ENCODE measurements around the gene ANKRD40CL. TPM values are rescaled to one million over a fixed set of nuclear protein-coding genes. Genes with fewer than 3 reads are reported as not detected.
"Not testable (repeated sequence)": the region's sequence is repeated elsewhere in the genome, so short reads cannot be mapped to it uniquely, and the experiment has no call there.

The ANKRD40CL gene
- total RNA-seq, 1 donor from 2014 or later = not detected

DNA sequence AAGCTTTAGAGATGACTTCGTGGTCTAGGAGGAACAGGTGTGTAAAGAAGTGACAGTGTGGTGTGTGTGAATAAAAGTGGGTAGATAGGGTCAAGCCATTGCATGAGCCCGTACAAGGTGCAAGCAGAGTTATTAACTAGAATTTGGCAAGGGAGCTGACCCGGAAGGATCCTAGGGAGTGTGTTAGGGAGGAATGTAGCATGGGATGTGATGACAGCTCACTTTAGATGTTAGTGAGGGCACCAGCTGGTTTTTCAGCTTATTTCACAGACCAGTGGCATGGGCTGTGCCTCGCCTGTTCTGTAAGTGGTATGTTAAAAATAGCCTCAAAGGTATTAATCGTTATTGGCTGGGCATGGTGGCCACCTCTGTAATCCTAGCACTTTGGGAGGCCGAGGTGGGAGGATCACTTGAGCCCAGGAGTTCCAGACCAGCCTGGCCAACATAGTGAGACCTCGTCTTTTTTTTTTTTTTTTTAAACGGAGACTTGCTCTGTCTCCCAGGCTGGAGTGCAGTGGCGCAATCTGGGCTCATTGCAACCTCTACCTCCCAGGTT lies 8.3 kb downstream of the ANKRD40CL start:
- peak; percentile 75 for ATAC-seq

DNA sequence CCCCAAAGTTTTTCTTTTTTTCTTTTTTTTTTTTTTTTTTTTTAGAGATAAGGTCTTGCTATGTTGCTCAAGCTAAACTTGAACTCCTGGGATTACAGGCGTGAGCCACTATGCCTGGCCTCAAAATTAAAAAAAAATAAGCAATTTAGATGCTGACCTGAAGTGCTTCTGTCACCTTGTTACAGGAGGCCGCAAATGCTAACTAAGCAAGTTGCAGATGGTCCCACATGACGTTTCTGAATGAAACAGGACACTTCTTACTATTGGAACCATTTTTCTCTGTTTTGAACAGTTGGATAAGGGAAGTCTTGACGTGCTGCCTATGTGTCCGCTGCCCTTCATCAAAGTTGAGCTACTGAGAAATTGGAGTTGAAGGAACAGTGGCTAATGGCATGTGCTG lies 8.8 kb downstream of the ANKRD40CL start:
- no peak for ATAC-seq

DNA sequence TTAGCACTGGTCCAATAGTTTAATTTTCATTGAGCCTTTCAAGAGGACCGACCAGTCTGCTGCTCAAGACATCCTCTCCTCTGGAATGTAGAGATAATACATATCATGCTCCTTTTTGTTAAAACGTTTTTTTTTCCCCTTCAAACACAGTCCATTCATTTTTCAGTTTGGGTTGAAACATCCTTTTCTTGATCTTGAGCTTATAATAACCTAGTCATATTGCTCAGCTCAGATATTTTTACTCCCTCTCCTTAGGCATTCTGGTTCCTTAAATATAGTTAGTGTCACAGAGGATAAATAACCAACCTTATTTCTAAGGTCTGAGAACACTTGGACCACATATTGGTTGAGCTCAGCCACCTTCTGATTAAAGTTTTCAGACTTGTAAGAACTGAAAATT lies 12.8 kb downstream of the ANKRD40CL start:
- no peak for ATAC-seq

DNA sequence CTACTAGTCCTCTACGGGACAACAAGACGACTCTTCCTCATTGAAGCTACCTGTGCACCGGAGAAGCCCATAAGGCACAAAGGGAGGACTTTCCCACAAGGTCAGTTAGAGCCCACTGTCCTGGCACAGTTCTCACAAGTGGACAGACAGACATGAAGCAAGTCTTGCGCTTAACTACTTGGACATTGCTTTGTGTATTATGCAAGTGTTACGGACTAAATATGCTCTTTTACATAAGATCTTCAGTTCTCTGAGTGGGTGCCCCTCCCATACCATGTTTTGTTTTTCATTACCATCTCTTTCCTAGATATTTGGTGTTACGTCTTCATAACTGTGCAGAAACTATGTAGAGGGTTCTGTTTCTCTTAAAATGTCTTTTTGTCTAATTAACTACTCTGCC lies 18.1 kb downstream of the ANKRD40CL start:
- no peak for ATAC-seq

DNA sequence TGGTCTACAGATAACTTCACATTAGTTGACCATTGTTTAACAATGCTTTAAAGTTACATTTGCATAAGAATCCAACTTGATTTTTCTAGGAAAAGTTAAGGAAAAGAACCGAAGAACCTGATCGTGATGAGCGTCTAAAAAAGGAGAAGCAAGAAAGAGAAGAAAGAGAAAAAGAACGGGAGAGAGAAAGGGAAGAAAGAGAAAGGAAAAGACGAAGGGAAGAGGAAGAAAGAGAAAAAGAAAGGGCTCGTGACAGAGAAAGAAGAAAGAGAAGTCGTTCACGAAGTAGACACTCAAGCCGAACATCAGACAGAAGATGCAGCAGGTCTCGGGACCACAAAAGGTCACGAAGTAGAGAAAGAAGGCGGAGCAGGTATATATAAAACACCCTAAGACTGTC lies 21.7 kb downstream of the ANKRD40CL start:
- ATAC-seq = no peak

DNA sequence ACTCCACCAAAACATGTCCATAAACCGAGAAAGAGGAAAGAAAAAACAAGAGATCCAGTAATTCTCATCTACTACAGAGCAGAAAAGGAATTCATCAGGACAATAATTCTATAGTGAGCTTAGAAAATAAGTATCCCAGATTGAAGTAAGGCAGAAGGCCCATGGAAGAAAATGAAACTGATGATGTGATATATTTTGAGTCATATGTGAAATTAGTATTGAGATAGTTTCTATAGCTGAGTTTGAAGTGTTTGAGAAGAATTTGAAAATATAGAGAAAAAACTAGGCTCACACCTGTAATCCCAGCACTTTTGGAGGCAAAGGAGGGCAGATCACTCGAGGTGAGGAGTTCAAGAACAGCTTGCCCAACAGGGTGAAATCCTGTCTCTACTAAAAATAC lies 28.2 kb downstream of the ANKRD40CL start:
- ATAC-seq = no peak

DNA sequence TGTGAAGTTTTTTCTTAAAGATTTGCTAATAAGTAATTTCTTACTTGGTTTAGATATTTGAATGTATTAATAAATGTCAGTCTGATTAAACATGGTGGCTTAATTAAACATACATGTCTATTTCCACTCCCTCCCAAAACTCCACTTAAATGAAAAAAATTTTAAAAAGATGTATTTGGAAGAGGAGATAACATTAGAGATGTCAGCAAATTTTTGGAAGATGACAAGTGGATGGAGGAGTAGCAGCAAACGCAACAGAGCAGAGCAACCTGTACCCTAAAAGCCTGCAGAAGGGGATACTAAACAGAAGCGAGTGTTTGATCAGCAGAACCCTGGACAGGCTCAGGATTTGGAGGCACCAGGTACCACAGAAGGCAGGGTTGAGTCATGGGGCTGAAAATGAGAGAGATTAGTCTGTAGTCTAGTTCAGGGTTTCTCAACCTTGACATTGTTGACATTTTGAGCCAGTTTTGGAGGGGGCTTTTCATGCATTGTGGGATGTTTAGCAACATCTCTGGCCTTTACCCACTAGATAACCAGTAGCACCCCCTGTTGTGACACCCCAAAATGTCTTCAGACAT lies 30.1 kb downstream of the ANKRD40CL start:
- no peak for ATAC-seq

DNA sequence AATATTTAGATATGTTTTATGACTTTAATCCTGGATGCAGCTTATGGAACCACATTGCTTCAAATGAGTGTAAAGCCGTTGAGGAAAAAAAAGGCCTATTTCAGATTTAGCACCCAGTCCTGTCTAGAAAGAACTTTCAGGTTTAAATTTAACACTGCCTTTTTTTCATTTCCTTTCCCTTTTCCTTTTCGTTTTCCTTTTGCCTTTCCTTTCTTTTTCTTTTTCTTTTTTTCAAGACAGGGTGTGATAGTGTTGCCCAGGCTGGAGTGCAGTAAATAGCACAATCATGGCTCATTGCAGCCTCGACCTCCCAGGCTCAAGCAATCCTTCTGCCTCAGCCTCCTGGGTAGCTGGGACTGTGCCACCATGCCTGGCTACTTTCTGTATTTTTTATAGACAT lies 32.0 kb downstream of the ANKRD40CL start:
- no peak for ATAC-seq

DNA sequence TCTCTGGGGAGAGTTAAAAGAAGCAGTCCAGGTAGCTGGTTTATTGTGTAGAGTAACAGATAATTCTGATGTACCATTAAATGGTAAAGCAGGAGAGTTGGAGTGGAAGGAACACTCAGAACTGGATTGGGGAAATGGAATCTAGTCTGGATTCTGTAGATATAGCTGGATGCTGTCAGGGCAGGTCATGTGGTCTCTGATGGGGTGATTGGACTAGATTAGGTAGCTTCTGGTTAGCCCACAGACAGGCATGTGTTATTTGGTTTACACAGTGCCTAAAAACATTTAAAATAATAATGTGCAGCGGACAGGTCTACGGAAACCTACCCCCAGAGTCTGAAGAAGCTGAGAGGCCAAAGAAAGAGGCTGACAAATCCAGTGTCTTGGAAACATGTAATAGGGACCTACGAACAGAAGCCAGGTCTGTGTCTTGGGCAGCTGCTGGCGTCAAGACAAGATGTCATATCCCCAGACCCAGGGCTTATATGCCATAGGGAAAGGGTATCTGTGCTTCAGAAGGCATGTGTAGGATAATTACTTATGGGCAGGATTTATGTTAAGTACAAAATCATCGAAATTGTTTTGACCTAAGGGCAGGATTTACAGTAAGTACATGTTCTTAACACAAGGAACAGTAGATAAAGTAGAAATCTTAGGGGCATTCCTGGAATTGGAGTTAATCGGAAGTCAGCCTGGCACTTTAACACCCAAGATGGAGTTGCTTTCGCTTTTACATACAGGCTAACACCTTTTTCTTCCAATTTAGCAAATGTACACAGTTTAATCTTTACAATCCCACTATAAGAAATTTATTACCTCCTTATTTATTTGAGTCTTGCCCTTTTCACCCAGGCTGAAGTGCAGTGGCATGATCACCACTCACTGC lies 35.5 kb downstream of the ANKRD40CL start:
- no peak for ATAC-seq

DNA sequence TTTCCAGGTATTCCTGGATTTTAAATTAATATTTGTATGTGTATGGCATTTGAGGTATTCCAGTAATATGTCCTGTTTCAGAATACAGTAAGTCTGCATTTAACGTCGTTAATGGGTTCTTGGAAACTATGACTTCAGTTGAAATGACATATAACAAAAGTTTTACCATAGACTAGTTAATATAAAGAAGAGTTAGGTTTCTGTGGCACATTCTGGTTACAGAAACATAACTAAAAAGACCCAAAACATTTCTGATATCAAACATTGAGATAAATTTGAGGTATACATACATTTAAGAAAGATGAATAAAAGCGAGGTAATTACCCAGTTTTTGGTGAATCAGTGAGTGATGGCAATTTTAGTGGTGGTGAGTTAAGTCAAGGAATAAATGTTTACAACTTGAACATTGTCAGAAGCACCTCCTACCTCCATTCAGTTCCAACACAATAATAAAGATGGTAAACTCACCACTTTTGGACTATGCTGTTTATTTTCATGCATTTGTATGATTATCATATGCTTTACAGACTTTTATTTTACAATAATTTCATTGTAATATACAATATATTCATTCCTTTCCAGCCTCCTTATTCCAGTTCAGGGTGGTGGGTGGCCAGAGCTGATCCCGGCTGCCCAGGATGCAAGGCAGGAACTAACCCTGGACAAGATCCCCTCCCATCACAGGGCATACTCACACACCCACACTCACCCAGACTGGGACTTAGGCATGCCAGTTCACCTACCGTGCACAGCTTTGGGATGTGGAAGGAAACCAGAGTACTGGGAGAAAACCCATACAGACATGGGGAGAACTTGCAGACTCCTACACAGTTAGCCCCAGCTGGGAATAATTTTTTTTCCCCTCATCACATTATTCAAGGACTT lies 38.2 kb downstream of the ANKRD40CL start:
- ATAC-seq = no peak

DNA sequence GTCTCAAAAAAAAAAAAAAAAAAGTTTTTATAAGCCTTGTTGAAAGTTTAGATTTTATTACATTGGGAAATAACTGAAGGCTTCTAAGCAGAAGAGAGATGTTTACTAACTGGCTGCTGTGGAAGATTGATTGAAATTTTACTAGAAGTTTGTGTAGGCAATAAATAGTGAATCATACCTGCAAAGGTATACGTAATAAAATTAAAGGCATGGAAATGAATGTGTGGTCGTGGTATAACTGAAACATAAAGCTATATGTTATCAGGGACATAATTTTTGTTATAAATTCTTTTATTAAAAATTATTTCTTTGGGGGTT lies 39.2 kb downstream of the ANKRD40CL start:
- no peak for ATAC-seq

DNA sequence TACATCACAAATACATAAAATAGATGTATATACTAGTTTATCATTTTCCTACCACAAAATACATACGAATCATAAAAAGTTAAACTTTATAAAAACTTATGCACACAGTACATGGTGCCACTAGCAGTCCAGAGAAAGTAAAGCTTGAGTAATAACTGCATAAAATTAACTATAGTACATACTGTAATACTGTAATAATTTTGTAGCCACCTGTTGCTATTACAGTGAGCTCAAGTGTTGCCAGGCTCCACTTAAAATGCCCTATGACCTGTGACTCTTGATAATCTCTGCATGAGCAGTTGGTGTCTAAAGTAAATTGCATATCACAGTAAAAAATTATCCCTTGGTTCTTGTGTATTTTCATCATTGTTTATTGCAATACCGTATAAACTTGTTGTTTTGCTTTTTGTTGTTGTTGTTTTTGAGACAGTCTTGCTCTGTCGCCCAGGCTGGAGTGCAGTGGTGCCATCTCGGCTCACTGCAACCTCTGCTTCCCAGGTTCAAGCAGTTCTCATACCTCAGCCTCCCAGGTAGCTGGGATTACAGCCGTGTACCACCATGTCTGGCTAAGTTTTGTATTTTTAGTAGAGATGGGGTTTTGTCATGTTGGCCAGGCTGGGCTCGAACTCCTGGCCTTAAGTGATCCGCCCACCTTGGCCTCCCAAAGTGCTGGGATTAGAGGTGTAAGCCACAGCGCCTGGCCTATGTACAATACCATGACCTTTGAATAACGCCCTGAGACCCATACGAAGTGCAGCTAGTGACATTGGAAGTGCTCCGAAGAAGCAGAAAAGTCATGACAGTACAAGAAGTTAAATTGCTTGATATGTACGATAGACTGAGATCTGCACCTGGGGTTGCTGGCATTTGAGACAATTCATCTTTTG lies 41.3 kb downstream of the ANKRD40CL start:
- no peak for ATAC-seq

DNA sequence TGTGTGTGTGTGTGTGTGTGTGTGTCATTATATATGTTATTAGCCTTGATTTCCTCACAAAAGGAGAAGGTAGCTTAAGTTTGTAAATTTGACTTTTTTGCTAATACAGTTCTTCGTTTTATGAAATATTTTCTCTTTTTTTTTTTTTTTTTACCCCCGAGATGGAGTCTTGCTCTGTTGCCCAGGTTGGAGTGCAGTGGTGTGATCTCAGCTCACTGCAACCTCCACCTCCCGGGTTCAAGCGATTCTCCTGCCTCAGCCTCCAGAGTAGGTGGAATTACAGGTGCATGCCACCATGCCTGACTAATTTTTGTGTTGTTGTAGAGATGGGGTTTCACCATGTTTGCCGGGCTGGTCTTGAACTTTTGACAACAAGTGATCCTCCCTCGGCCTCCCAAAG lies 42.7 kb downstream of the ANKRD40CL start:
- not testable (repeated sequence) for ATAC-seq

DNA sequence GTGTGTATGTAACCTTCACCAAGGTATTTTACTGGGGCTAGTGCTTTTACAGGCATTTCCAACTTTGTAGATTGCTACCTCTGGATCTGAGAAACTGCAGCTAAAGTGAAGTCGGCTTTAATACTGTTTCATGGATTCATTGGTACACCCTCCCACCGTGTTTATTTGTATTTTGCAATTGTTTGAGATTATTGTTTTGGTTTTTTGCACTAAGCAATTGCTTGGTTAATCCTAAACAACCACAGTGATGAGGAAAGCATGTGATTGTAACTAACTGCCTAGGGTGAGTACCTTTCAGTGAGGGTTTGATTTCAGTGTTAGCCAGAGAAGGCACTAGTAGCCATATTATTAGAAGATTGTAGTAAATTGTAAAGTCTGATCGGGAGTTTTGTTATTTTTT lies 44.6 kb downstream of the ANKRD40CL start:
- ATAC-seq = no peak

DNA sequence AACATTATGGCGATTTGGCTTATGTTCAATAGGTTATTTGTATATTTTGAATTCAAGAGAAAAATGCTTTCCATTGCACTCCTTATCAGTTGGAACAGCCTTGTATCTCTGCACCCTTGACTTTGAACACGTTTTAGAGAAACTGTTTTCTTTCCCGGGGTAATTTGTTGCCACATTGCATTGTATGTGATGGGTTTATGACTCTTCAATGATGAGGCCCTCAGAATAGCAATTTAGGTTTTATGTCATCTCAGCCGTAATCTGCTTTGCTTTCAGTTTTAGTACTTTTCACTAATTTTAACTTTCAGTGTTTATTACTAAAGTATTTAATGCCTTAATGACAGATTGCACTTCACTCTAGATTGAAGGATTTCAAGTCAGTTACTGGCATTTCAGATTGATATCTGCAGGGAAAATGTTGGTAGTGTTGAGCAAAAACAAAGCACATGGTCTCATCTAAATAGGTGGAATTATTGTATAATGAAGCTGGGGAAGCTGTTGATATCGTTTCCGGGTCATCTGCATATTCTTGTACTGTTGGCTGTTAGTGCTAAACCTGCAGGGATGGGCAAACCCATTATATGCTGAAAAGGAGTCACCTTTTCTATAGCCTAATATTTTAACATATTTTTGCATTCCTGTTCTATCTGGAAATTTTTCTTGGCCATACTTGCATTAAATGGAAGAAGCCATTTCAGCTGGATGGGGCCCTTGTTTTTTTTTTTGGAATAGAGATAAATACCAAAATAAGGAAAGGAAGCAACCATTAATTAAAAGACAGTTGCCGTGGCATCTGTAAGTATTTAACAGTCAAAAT lies 45.9 kb downstream of the ANKRD40CL start:
- no peak for ATAC-seq

DNA sequence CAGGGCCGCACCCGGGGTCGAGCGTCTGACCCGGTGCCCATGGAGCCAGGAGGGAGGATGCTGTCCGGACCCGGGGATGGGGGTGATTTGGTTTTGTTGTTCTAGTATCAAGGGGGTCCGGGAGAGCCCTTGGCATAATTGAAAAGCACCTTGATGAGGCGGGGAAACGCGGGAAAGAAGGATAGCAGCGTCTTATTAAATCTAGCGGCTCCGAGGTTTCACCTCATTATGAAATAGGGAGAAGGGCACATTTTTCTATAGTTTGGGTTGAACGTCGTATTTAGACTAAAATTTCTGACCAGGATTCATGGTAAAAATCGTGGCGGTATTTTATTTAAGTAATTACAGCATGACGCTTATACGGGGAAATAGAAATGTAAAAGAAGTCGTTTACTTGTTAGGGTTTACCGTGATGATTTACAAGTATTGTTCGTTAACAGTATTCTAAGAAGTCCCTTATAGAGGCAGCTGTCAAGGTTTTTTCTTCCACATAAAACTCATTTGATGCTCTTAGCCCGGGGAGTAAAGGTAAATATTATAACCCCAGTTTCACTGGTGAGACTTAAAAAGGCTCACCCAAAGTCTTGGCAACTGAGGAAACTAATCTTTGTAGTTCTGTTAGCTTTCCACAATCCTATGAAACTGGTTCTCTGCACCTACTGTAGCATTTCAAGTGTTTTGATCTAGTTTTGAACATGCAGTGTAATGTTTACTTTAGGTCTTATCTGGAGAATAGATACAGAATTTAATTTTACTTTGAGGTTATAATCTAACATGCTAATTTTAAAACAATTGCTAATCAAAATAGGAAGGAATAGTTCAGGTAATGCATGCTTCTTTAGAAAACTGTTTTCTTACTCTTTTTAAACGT lies 47.2 kb downstream of the ANKRD40CL start:
- ATAC-seq = no peak

DNA sequence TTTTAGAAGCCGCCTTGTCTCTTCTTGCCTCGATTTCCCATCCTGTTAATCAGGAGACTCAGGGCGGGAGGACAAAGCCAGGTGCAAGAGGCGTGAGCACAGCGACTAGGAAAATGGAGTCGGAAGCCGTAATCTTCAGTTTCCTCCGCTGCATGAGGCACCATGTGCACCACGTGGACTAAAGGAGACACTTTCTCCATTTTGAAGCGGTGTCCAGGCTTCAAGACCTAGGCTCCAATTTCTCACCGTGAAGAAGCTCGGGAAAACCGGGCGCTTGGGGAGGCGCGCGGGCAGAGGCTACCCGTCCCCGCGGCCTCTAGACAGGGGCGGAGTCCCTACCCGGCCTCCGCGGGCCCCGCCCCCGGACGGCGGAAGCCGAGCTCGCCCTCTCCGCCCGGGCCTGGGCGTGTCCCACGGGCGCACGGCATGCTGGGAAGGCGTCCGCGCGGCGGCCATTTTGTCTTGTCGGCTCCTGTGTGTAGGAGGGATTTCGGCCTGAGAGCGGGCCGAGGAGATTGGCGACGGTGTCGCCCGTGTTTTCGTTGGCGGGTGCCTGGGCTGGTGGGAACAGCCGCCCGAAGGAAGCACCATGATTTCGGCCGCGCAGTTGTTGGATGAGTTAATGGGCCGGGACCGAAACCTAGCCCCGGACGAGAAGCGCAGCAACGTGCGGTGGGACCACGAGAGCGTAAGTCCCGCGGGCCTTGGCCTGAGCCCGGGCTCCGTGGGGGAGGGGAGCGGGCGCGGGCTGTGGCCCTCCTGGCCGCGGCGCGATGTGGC lies 48.0 kb downstream of the ANKRD40CL start, which contains the start of gene LUC7L3:
LUC7L3 (plus strand) TSS at position 460 of the 780 bp plus-strand sequence; CDS start at position 590, 130 bp downstream.
- ATAC-seq = peak; percentile 97

DNA sequence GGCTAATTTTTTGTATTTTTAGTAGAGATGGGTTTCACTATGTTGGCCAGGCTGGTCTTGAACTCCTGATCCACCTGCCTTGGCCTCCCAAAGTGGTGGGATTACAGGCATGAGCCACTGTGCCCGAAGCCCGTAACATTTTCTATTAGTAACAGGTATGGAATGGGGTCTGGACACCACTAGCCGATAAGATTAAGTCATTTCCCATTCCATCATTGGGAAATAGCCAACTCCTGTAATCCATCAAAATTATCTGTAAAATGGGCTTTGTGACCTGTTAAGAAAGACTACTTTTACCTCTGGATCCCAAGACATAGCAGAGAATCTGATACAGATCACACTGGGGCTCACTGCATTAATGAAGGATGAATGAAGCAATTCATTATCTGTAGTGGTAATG lies 51.8 kb downstream of the ANKRD40CL start:
- ATAC-seq = no peak

DNA sequence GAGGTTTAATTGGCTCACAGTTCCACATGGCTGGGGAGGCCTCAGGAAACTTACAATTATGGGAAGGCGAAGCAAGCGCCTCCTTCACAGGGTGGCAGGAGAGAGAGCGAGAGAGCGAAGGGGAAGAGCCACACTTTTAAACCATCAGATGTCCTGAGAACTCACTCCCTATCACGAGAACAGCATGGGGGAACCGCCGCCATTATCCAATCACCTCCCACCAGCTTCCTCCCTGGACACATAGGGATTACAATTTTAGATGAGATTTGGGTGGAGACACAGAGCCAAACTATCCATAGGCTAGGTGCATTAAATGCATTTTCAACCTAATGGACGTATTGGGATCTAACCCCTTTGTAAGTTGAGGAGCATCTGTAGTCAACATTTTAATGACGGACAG lies 54.7 kb downstream of the ANKRD40CL start:
- ATAC-seq = no peak

Measured in esophagus mucosa (tissue), 1 donor.